Body of pancreas (tissue), 4 donors: ENCODE measurements around the gene PGS1.

Source experiments
- CTCF ChIP-seq, 7 experiments: fragments of 450-650 bp in 4 of 7; fragments of 200-600 bp in 3 of 7; sonication (generic) in 3 of 7; IDR thresholded peaks; one replicate each; pipeline ENCODE4 v1.5.1; 2016 to 2019; ENCODE audit warnings: antibody characterized with exemption in 7 of 7
- POLR2A ChIP-seq, 3 donors: fragments of 450-650 bp; IDR thresholded peaks; one replicate each; pipeline ENCODE4 v1.6.1; 2016; ENCODE audit warnings: antibody characterized with exemption in 3 of 3, mild to moderate bottlenecking in 2 of 3

GRCh38 chr17:78343187-78343542 lies 35.3 kb upstream of the PGS1 start:
- TF ChIP-seq CTCF (IDR thresholded peaks at IDR 0.05) (no peak), POLR2A (IDR thresholded peaks at IDR 0.05) (no peak)
